Caco-2 (cell line): ENCODE data around the gene GPR155. TPM values are rescaled to one million over a fixed set of nuclear protein-coding genes. Genes with fewer than 3 reads are reported as not detected.

ENCODE experiments used
- BruUV-seq: library from RNA; stranded (reverse); fragments of 400-500 nt; replicated peaks from 2 replicates; lab custom pipeline; 2021; lab: Mats Ljungman, UMichigan
- CTCF ChIA-PET: fragments of 300-600 bp; sonication (Branson Sonifier 250); formaldehyde crosslinking; loops from one replicate; lab custom pipeline; 2022; ENCODE audit warnings: antibody characterized with exemption; lab: Charles Lee
- POLR2A ChIA-PET: fragments of 300-600 bp; sonication (Branson Sonifier 250); formaldehyde crosslinking; loops from one replicate; lab custom pipeline; 2022; ENCODE audit warnings: antibody characterized with exemption; lab: Charles Lee
- DNase-seq, 2 experiments: peaks; one replicate each; pipeline versions ENCODE4 v3.0.0 to v3.0.0-alpha.2; 2020 to 2022
- H3K27me3 ChIP-seq: replicated peaks from 2 replicates; pipeline ENCODE4 v1.6.0; 2011; ENCODE audit warnings: low read length; ENCODE audit not compliant: control insufficient read depth, insufficient read depth
- H3K36me3 ChIP-seq: 2 replicates; pipeline ENCODE4 v1.5.1; 2011; ENCODE audit warnings: low read length; ENCODE audit not compliant: control insufficient read depth, insufficient read depth
- H3K4me1 ChIP-seq: fragments of 250-450 bp; sonication (Bioruptor Pico); 2 replicates; pipeline ENCODE4 v1.5.1; 2020; ENCODE audit warnings: mild to moderate bottlenecking
- H3K4me3 ChIP-seq: 2 replicates; pipeline ENCODE4 v1.5.1; 2011; ENCODE audit warnings: low read depth, mild to moderate bottlenecking, control low read depth, low read length
- H3K9me3 ChIP-seq: fragments of 250-450 bp; sonication (Bioruptor Pico); 2 replicates; pipeline ENCODE4 v1.5.1; 2020; ENCODE audit warnings: mild to moderate bottlenecking, moderate library complexity
- H3K27ac Mint-ChIP-seq: one replicate; pipeline ENCODE4 v1.8.0; 2022; ENCODE audit warnings: mixed read lengths; ENCODE audit not compliant: unreplicated experiment
- H3K27me3 Mint-ChIP-seq: one replicate; pipeline ENCODE4 v1.8.0; 2022; ENCODE audit warnings: mixed read lengths; ENCODE audit not compliant: insufficient read depth, unreplicated experiment
- H3K36me3 Mint-ChIP-seq: one replicate; pipeline ENCODE4 v1.8.0; 2022; ENCODE audit warnings: mild to moderate bottlenecking, mixed read lengths; ENCODE audit not compliant: insufficient read depth, unreplicated experiment
- H3K4me1 Mint-ChIP-seq: one replicate; pipeline ENCODE4 v1.8.0; 2022; ENCODE audit warnings: low read depth, mixed read lengths; ENCODE audit not compliant: unreplicated experiment
- H3K4me3 Mint-ChIP-seq: one replicate; pipeline ENCODE4 v1.8.0; 2022; ENCODE audit warnings: mild to moderate bottlenecking, moderate library complexity, mixed read lengths; ENCODE audit not compliant: unreplicated experiment
- H3K9me3 Mint-ChIP-seq: one replicate; pipeline ENCODE4 v1.8.0; 2022; ENCODE audit warnings: mixed read lengths; ENCODE audit not compliant: unreplicated experiment
- intact Hi-C: fragments of 100-400 bp; cut with micrococcal nuclease; formaldehyde crosslinking; loops from one replicate; pipeline ENCODE4 v1.10.0; 2022; ENCODE audit not compliant: unreplicated experiment
- total RNA-seq: library from RNA; stranded (reverse); gene quantifications from 2 replicates; pipeline ENCODE4 v1.2.3, GENCODE V29; 2022
- TF ChIP-seq, protein P1 (sequence below), 2 experiments: fragments of 200-600 bp in 1 of 2; IDR thresholded peaks; 1 replicate in 1 of 2; 2 replicates in 1 of 2; pipeline versions ENCODE4 v1.5.1 to v1.8.0; 2011 to 2022; ENCODE audit warnings: antibody characterized with exemption in 1 of 2, control low read depth in 1 of 2, inconsistent platforms in 1 of 2, low read depth in 1 of 2, low read length in 1 of 2, mild to moderate bottlenecking in 1 of 2, moderate library complexity in 1 of 2; ENCODE audit not compliant: insufficient read depth in 1 of 2, severe bottlenecking in 1 of 2, unreplicated experiment in 1 of 2

The GPR155 gene
- total RNA-seq, 1 experiment from 2014 or later: 1.0 TPM

DNA sequence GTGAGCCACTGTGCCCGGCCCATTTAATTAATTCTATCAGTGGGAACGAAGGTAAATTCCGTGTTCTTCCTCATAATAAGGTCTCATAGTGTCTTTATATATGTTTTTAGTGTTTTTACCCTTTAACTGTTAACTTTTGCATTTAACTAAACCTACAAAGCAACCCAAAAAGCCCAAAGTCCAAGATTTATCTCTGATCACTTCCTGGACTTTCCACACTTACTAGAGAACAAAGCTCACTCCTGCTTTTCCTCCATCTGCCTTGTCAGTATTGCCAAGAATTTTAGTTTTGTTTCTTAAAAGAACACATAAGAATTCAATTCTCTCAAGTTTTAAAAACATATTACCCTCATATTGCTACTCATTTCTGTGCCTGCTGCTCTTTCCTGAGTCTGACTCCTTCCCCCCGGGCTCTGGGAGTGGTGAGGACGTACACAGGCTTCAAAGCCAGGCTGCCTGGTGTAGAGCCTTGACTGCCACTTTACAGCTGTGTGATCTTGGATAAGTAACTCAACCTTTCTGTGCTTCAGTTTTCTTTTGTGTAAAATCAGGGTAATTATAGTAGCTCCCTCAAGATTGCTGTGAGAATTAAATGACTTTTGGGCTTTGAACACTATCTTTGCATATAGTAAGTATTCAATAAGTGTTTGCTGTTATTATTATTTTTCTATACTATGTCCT lies 24.9 kb upstream of the GPR155 start:
- Histone ChIP-seq H3K27me3 (no peaks in the 10 kb centered on the region), H3K9me3 (peaks cover 49% of the 10 kb centered on the region), H3K36me3 (no peaks in the 10 kb centered on the region), H3K4me3 (no peak overlapping the region), H3K4me1 (no peaks in the 10 kb centered on the region)
- Mint-ChIP-seq H3K27ac (no peak overlapping the region), H3K4me1 (no peaks in the 10 kb centered on the region), H3K4me3 (no peak overlapping the region), H3K9me3 (peaks cover 62% of the 10 kb centered on the region), H3K27me3 (no peaks in the 10 kb centered on the region), H3K36me3 (no peaks in the 10 kb centered on the region)
- TF ChIP-seq, protein P1, sequence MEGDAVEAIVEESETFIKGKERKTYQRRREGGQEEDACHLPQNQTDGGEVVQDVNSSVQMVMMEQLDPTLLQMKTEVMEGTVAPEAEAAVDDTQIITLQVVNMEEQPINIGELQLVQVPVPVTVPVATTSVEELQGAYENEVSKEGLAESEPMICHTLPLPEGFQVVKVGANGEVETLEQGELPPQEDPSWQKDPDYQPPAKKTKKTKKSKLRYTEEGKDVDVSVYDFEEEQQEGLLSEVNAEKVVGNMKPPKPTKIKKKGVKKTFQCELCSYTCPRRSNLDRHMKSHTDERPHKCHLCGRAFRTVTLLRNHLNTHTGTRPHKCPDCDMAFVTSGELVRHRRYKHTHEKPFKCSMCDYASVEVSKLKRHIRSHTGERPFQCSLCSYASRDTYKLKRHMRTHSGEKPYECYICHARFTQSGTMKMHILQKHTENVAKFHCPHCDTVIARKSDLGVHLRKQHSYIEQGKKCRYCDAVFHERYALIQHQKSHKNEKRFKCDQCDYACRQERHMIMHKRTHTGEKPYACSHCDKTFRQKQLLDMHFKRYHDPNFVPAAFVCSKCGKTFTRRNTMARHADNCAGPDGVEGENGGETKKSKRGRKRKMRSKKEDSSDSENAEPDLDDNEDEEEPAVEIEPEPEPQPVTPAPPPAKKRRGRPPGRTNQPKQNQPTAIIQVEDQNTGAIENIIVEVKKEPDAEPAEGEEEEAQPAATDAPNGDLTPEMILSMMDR (IDR thresholded peaks at IDR 0.05; ENCODE audit: insufficient read depth in 1 of 2, low read depth in 1 of 2, low read length in 1 of 2, severe bottlenecking in 1 of 2, unreplicated experiment in 1 of 2): no peak
- no TSS peak for BruUV-seq
- ChIA-PET POLR2A (no interaction called here), CTCF (no interaction called here)
- intact Hi-C loops: no loop called here
- no peak for DNase-seq

DNA sequence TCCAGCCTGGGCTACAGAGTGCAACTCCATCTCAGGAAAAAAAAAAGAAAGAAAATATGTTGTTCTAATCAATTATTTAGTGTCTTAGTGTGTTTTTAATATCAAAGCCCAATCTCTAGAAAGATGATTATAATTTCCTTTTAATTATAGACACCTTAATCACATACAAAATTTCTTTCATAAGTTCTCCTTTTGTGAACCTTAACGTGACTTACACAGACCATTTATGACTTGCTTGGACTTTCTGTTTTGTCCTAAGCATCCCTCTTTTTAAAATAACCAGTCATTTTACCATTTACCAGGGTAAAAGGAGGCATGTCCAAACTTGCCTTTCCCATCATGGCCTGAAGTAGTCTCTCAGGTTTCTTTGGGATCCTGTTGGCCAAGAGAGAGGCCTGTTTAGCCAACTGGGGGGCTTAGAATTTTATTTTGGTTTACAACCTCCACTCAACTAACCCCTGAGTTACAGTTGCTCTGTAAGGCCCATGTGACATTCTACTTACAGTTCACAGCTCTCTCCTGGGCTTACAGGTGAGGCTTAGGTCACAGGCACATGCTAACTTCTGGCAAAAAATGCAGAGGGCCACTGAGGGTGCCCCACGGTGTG lies 23.9 kb upstream of the GPR155 start:
- no peaks in the 10 kb centered on the region for H3K27me3 ChIP-seq
- peak in 1 of 2 experiments; percentile 42 for DNase-seq
- peaks cover 47% of the 10 kb centered on the region for H3K9me3 ChIP-seq
- H3K36me3 ChIP-seq: no peaks in the 10 kb centered on the region
- no peak overlapping the region for H3K4me3 ChIP-seq
- no peaks in the 10 kb centered on the region for H3K36me3 Mint-ChIP-seq
- H3K27me3 Mint-ChIP-seq: no peaks in the 10 kb centered on the region
- peaks cover 62% of the 10 kb centered on the region for H3K9me3 Mint-ChIP-seq
- H3K4me3 Mint-ChIP-seq: no peak overlapping the region
- ChIA-PET POLR2A (no interaction called here), CTCF (no interaction called here)
- no peak overlapping the region for H3K27ac Mint-ChIP-seq
- BruUV-seq: no TSS peak
- H3K4me1 Mint-ChIP-seq: no peaks in the 10 kb centered on the region
- TF ChIP-seq, protein P1 (IDR thresholded peaks at IDR 0.05; ENCODE audit: insufficient read depth in 1 of 2, low read depth in 1 of 2, low read length in 1 of 2, severe bottlenecking in 1 of 2, unreplicated experiment in 1 of 2): no peak
- intact Hi-C loops: no loop called here
- H3K4me1 ChIP-seq: no peaks in the 10 kb centered on the region

DNA sequence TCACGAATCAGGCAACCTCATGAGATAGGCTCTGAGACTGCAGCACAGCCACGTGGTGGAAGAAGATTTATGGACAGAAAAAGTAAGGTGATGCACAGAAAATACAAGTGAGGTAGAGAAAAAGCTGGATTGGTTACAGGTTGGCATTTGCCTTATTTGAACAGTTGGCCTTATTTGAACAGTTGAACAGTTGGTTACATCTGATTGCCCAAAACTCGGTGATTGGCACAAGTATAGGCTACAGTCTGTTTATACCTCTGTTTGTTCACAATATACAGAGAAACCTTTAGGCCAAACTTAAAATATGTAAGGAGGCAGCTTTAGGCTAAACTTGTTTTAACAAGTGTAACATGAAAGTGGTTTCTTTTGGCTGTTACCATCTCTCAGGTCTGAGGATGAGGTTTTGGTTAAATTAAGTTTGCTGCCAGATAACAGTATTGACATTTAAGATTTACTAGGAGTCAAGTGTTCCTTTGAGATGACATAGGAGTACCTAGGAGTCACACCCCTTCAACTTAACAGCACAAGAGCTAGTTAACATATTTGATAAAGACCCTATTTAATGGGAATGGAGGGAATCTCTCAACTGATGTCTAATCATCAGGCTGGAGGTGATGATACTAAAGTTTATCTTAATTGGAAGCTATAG lies 16.5 kb upstream of the GPR155 start:
- no peak overlapping the region for H3K27ac Mint-ChIP-seq
- Histone ChIP-seq H3K27me3 (no peaks in the 10 kb centered on the region), H3K36me3 (no peaks in the 10 kb centered on the region), H3K4me3 (no peak overlapping the region), H3K4me1 (no peaks in the 10 kb centered on the region), H3K9me3 (peaks cover 11% of the 10 kb centered on the region; the same call in 1 of the 2 replicates)
- no peak for DNase-seq
- H3K4me1 Mint-ChIP-seq: no peaks in the 10 kb centered on the region
- H3K9me3 Mint-ChIP-seq: peaks cover 35% of the 10 kb centered on the region
- H3K27me3 Mint-ChIP-seq: no peaks in the 10 kb centered on the region
- no peaks in the 10 kb centered on the region for H3K36me3 Mint-ChIP-seq
- intact Hi-C loops: no loop called here
- CTCF ChIA-PET: no interaction called here
- TF ChIP-seq, protein P1 (IDR thresholded peaks at IDR 0.05; ENCODE audit: insufficient read depth in 1 of 2, low read depth in 1 of 2, low read length in 1 of 2, severe bottlenecking in 1 of 2, unreplicated experiment in 1 of 2): no peak
- no TSS peak for BruUV-seq
- POLR2A ChIA-PET: no interaction called here
- H3K4me3 Mint-ChIP-seq: no peak overlapping the region
